ENCODE data around the gene IRF2. TPM values are rescaled to one million over a fixed set of nuclear protein-coding genes. Genes with fewer than 3 reads are reported as not detected.

IRF2 gene
- polyA plus RNA-seq, 1 donor from 2014 or later = 1.4 TPM

GRCh38 chr4:184485279-184485678 lies 10.9 kb upstream of the IRF2 start:
- Histone ChIP-seq H3K4me3 (ENCODE audit: low read length) (no peak overlapping the region), H3K27me3 (ENCODE audit: insufficient read depth, low read depth, low read length) (no peaks in the 10 kb centered on the region), H3K9me3 (ENCODE audit: low read length) (no peaks in the 10 kb centered on the region), H4K20me1 (ENCODE audit: insufficient read depth) (no peaks in the 10 kb centered on the region), H3K4me2 (ENCODE audit: low read length) (no peak overlapping the region), H2AFZ (ENCODE audit: low read depth, low read length) (no peak overlapping the region), H3K27ac (ENCODE audit: low read length) (no peak overlapping the region), H3K36me3 (ENCODE audit: insufficient read depth, low read length) (no peaks in the 10 kb centered on the region), H3K79me2 (replicated peaks; ENCODE audit: insufficient read depth, low read length) (no peaks in the 10 kb centered on the region), H3F3A (ENCODE audit: insufficient read depth, low read length, poor library complexity, severe bottlenecking) (no peaks in the 10 kb centered on the region), H3K9ac (ENCODE audit: low read length) (no peak overlapping the region), H3K9me2 (ENCODE audit: insufficient read depth, low read length) (no peaks in the 10 kb centered on the region)
- TF ChIP-seq, protein P1, sequence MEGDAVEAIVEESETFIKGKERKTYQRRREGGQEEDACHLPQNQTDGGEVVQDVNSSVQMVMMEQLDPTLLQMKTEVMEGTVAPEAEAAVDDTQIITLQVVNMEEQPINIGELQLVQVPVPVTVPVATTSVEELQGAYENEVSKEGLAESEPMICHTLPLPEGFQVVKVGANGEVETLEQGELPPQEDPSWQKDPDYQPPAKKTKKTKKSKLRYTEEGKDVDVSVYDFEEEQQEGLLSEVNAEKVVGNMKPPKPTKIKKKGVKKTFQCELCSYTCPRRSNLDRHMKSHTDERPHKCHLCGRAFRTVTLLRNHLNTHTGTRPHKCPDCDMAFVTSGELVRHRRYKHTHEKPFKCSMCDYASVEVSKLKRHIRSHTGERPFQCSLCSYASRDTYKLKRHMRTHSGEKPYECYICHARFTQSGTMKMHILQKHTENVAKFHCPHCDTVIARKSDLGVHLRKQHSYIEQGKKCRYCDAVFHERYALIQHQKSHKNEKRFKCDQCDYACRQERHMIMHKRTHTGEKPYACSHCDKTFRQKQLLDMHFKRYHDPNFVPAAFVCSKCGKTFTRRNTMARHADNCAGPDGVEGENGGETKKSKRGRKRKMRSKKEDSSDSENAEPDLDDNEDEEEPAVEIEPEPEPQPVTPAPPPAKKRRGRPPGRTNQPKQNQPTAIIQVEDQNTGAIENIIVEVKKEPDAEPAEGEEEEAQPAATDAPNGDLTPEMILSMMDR (IDR thresholded peaks at IDR 0.05; ENCODE audit: poor library complexity, severe bottlenecking) = no peak

DNA sequence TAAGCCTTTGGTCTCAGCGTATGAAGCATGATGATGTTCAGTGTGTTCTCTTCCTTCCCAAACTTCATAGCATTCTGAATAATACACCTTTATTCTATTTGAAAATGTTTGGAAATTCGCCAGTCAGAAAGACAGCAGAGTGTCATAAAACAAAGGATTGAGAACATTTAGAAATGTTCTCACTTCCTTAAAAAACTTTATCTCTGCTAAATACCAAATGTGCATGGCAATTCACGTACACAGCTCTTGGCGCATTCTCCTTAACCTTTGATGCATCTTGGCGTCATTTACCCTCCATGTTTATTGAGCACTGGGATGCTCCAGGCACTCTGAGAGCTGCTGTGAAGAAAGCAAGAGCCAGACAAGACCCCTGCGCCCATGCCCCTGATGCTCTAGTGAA lies 7.2 kb upstream of the IRF2 start:
- H3K36me3 ChIP-seq (ENCODE audit: insufficient read depth, low read length) = no peaks in the 10 kb centered on the region
- H3K9ac ChIP-seq (ENCODE audit: low read length) = no peak overlapping the region
- TF ChIP-seq, protein P1 (IDR thresholded peaks at IDR 0.05; ENCODE audit: poor library complexity, severe bottlenecking) = no peak
- TF ChIP-seq EP300 (conservative IDR thresholded peaks at IDR 0.05; ENCODE audit: poor library complexity, severe bottlenecking) (no peak), SMC3 (conservative IDR thresholded peaks at IDR 0.05; ENCODE audit: poor library complexity) (no peak), POLR2AphosphoS5 (IDR thresholded peaks at IDR 0.05) (no peak), RAD21 (conservative IDR thresholded peaks at IDR 0.05) (no peak), MXI1 (conservative IDR thresholded peaks at IDR 0.05; ENCODE audit: poor library complexity, severe bottlenecking) (no peak)
- TF ChIP-seq, protein P2, sequence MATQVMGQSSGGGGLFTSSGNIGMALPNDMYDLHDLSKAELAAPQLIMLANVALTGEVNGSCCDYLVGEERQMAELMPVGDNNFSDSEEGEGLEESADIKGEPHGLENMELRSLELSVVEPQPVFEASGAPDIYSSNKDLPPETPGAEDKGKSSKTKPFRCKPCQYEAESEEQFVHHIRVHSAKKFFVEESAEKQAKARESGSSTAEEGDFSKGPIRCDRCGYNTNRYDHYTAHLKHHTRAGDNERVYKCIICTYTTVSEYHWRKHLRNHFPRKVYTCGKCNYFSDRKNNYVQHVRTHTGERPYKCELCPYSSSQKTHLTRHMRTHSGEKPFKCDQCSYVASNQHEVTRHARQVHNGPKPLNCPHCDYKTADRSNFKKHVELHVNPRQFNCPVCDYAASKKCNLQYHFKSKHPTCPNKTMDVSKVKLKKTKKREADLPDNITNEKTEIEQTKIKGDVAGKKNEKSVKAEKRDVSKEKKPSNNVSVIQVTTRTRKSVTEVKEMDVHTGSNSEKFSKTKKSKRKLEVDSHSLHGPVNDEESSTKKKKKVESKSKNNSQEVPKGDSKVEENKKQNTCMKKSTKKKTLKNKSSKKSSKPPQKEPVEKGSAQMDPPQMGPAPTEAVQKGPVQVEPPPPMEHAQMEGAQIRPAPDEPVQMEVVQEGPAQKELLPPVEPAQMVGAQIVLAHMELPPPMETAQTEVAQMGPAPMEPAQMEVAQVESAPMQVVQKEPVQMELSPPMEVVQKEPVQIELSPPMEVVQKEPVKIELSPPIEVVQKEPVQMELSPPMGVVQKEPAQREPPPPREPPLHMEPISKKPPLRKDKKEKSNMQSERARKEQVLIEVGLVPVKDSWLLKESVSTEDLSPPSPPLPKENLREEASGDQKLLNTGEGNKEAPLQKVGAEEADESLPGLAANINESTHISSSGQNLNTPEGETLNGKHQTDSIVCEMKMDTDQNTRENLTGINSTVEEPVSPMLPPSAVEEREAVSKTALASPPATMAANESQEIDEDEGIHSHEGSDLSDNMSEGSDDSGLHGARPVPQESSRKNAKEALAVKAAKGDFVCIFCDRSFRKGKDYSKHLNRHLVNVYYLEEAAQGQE (IDR thresholded peaks at IDR 0.05; ENCODE audit: borderline replicate concordance) = no peak
- no peak overlapping the region for H3K4me3 ChIP-seq (ENCODE audit: low read length)
- H4K20me1 ChIP-seq (ENCODE audit: insufficient read depth) = no peaks in the 10 kb centered on the region
- no peaks in the 10 kb centered on the region for H3K27me3 ChIP-seq (ENCODE audit: insufficient read depth, low read depth, low read length)
- H2AFZ ChIP-seq (ENCODE audit: low read depth, low read length) = no peak overlapping the region
- no peaks in the 10 kb centered on the region for H3K79me2 ChIP-seq (replicated peaks; ENCODE audit: insufficient read depth, low read length)
- no peaks in the 10 kb centered on the region for H3K9me2 ChIP-seq (ENCODE audit: insufficient read depth, low read length)
- H3F3A ChIP-seq (ENCODE audit: insufficient read depth, low read length, poor library complexity, severe bottlenecking) = no peaks in the 10 kb centered on the region
- H3K27ac ChIP-seq (ENCODE audit: low read length) = no peak overlapping the region
- H3K4me2 ChIP-seq (ENCODE audit: low read length) = no peak overlapping the region
- H3K9me3 ChIP-seq (ENCODE audit: low read length) = no peaks in the 10 kb centered on the region
